K562 (cell line): Measurements from ENCODE around the gene TTN. TPM values are rescaled to one million over a fixed set of nuclear protein-coding genes. Genes with fewer than 3 reads are reported as not detected.

Experiments used
- ARID4B ChIP-seq: sonication (generic); formaldehyde crosslinking; IDR thresholded peaks from 2 replicates; pipeline ENCODE4 v1.8.0; 2022; ENCODE audit warnings: mild to moderate bottlenecking, missing genetic modification reagents
- CHD1 ChIP-seq: fragments of 200-600 bp; sonication (generic); IDR thresholded peaks from one replicate; pipeline ENCODE4 v1.6.1; 2012; ENCODE audit warnings: mild to moderate bottlenecking, moderate library complexity, low read length, inconsistent platforms
- CREB3L1 ChIP-seq: fragments of 450-650 bp; IDR thresholded peaks from 2 replicates; pipeline ENCODE4 v1.6.1; 2014; ENCODE audit warnings: low read depth, mild to moderate bottlenecking, moderate library complexity, borderline replicate concordance
- ELF4 ChIP-seq: fragments of 450-650 bp; formaldehyde crosslinking; IDR thresholded peaks from 2 replicates; pipeline ENCODE4 v1.4.0; 2022; ENCODE audit warnings: missing genetic modification characterization
- KHSRP ChIP-seq: fragments of 450-650 bp; IDR thresholded peaks from 2 replicates; pipeline ENCODE4 v1.6.1; 2017
- LCOR ChIP-seq: sonication (generic); formaldehyde crosslinking; IDR thresholded peaks from 2 replicates; pipeline ENCODE4 v1.8.0; 2022; ENCODE audit warnings: mild to moderate bottlenecking, missing genetic modification reagents
- MTF1 ChIP-seq: fragments of 250-450 bp; sonication (Bioruptor Pico); IDR thresholded peaks from 2 replicates; pipeline ENCODE4 v1.9.0; 2021; ENCODE audit warnings: moderate library complexity, mild to moderate bottlenecking, inconsistent platforms, borderline replicate concordance
- NR3C1 ChIP-seq: sonication (generic); formaldehyde crosslinking; IDR thresholded peaks from 2 replicates; pipeline ENCODE4 v1.8.1; 2022; ENCODE audit warnings: missing genetic modification reagents
- POLR2H ChIP-seq: IDR thresholded peaks from 2 replicates; pipeline ENCODE4 v1.6.1; 2016; ENCODE audit warnings: missing genetic modification characterization, low read depth, mild to moderate bottlenecking, control low read depth, missing compliant biosample characterization, moderate library complexity
- SMC3 ChIP-seq: conservative IDR thresholded peaks from 2 replicates; pipeline ENCODE4 v1.6.1; 2011; ENCODE audit warnings: low read depth, low read length, improper control_type of control experiment; ENCODE audit not compliant: insufficient read depth
- TEAD1 ChIP-seq, 2 experiments: fragments of 450-650 bp in 1 of 2; sonication (generic) in 1 of 2; formaldehyde crosslinking; IDR thresholded peaks; 2 replicates each; pipeline versions ENCODE4 v1.4.0 to v1.8.0; 2020 to 2022; ENCODE audit warnings: mild to moderate bottlenecking in 2 of 2, missing genetic modification reagents in 1 of 2
- THAP12 ChIP-seq: fragments of 250-450 bp; sonication (Bioruptor Pico); IDR thresholded peaks from 2 replicates; pipeline ENCODE4 v1.9.0; 2021; ENCODE audit warnings: mild to moderate bottlenecking, inconsistent platforms
- TSC22D4 ChIP-seq: fragments of 450-650 bp; IDR thresholded peaks from 2 replicates; pipeline ENCODE4 v1.6.1; 2016; ENCODE audit warnings: missing genetic modification characterization, missing biosample characterization, control low read depth
- ZNF134 ChIP-seq: fragments of 250-450 bp; sonication (Bioruptor Pico); conservative IDR thresholded peaks from 2 replicates; pipeline ENCODE4 v1.4.0; 2020
- ZNF3 ChIP-seq: fragments of 250-450 bp; sonication (Bioruptor Pico); IDR thresholded peaks from 2 replicates; pipeline ENCODE4 v1.5.0; 2021; ENCODE audit warnings: mild to moderate bottlenecking, moderate library complexity
- ZNF347 ChIP-seq: fragments of 450-650 bp; formaldehyde crosslinking; IDR thresholded peaks from 2 replicates; pipeline ENCODE4 v1.4.0; 2020; ENCODE audit warnings: low read depth, mild to moderate bottlenecking, moderate library complexity
- ZNF511 ChIP-seq: sonication (generic); formaldehyde crosslinking; IDR thresholded peaks from 2 replicates; pipeline ENCODE4 v1.8.0; 2022; ENCODE audit warnings: mild to moderate bottlenecking, missing genetic modification reagents
- polyA plus RNA-seq, 8 experiments: library from polyadenylated mRNA; depleted of rRNA in 4 of 8; stranded (reverse) in 5 of 8; unstranded in 3 of 8; fragments of >200 nt; fragmentation: Nextera tagmentation in 2 of 8; fragmentation: Illumina TruSeq in 1 of 8; extraction: Ambion mirVana in 2 of 8; extraction: Trizol in 1 of 8; gene quantifications; 2 replicates each; pipeline versions ENCODE4 v1.2.1 to v1.2.3, GENCODE V29; 2011 to 2014; ENCODE audit warnings: inconsistent platforms in 1 of 8, missing spikeins in 1 of 8
- total RNA-seq, 7 experiments: library from RNA; depleted of rRNA in 6 of 7; stranded (reverse); fragments of >200 nt in 6 of 7; fragmentation: Illumina TruSeq in 2 of 7; extraction: Trizol in 2 of 7; gene quantifications; 2 replicates each; pipeline versions ENCODE4 v1.2.1 to v1.2.3, GENCODE V29; 2011 to 2021; ENCODE audit warnings: low replicate concordance in 1 of 7

TTN gene
- total and polyA plus RNA-seq, 9 of the 15 experiments (the other 6 are each of a cell fraction or from before 2014, with no cell fraction given) = under 0.01 to 0.20 (median 0.04) TPM; not detected in 1

GRCh38 chr2:178480227-178481181 is 326.7 kb downstream of the TTN start, which contains the start of gene PLEKHA3 (continued):
- TF ChIP-seq THAP12 (CRISPR knock-in tag) = peak; percentile 38
- TF ChIP-seq POLR2H (tag) = peak; percentile 58
- TF ChIP-seq ZNF134 (CRISPR knock-in tag) = no peak
- no peak for TF ChIP-seq LCOR (CRISPR knock-in tag)
- TF ChIP-seq TSC22D4 = no peak
- no peak for TF ChIP-seq ARID4B
- no peak for TF ChIP-seq MTF1 (CRISPR knock-in tag)
- peak; percentile 59; the same call in 1 of the 2 replicates for TF ChIP-seq ELF4 (CRISPR knock-in tag)
- peak; percentile 82 for TF ChIP-seq CHD1
- no peak for TF ChIP-seq ZNF347
- TF ChIP-seq KHSRP = no peak
- peak; percentile 85 for TF ChIP-seq CREB3L1
- TF ChIP-seq ZNF511 (CRISPR knock-in tag) = peak; percentile 39; the same call in 1 of the 2 replicates
- TF ChIP-seq TEAD1 (CRISPR knock-in tag; IDR thresholded peaks at IDR 0.05) = peak in 1 of 2 experiments; percentile 45; a peak in 1 of 4 replicates
- TF ChIP-seq NR3C1 (CRISPR knock-in tag) = no peak
- TF ChIP-seq ZNF3 (CRISPR knock-in tag) = no peak
- 0 out of 2 replicates have a peak, but pooled peaks have one; percentile 5 for TF ChIP-seq SMC3
